Superior temporal gyrus (tissue), 1 donor: ENCODE results near the gene COLEC11.

ENCODE experiments used
- DNase-seq: peaks from one replicate; pipeline ENCODE4 v3.0.0-alpha.2; 2016; ENCODE audit errors: extremely low spot score

COLEC11 gene

DNA sequence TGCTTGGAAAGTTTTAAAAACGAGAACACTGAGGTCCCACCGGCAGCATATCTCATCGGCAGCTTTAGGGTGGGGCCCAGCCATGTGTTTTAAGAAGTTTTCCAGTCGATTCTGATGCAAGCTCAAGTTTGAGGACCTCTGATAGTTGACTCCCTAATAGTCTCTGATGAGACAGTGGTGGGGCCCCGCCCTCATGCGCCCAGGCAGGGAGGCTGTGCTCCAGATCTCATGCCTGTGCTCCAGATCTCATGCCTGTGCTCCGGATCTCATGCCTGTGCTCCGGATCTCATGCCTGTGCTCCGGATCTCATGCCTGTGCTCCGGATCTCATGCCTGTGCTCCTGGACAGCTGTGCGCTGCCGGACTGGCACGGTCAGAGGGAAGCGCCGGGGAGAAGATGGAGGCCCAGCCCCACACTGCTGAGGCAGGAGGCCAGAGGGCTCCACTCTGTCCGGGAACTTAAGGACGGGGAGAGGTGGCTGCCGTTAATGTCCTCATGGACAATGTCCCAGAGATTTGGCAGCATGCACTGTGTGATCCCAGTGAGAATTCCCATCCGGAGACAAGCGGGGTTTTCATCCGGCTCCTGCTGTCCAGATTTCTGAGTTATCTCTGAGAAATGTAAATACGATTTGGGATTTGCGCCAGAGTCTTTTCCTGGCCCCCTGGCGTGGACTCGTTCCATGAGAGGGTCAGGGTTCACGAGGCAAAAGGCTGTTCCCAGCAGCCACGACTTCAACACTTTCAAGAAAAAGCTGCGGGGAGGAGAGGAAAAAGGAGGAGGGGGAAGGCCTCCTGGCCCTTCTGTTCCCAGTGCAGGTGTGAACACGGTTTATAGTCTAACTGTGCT is 9.4 kb upstream of the COLEC11 start:
- DNase-seq = no peak

DNA sequence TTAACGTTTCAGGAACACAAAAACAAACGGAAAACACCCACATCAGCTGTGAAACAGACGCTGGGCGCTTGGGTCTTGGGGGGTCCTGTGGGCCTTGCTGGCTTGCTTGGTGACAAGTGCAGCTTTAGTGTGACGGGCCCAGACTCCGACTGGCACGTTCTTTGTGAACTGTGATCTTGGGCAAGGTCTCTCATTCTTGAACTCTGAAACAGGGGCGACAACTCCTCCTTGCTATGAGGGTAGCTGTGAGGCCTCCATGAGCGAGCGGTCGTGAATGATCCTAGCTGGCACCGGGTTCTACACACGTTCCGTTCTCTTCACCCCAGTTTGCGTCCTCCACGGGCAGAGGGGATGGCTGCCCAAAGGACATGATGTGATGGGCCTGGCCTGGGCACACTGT is 8.7 kb upstream of the COLEC11 start:
- no peak for DNase-seq

DNA sequence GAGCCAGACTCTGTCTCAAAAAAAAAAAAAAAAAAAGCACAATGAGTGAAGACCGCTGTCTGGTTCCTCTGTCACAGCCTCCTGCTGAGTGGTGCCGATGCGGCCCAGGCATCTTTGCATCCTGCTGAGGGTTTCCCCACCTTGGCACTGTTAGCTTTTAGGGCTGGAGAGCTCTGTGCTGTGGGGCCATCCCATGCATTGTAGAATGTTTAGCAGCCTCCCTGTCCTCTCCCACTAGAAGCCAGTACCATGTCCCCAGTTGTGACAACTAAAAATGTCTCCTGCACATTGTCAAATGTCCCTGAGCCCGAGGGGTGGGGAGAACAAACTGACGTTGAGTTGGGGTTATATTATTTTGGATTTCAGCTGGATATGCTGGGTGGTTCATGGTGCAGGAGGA is 7.9 kb upstream of the COLEC11 start:
- DNase-seq = no peak

DNA sequence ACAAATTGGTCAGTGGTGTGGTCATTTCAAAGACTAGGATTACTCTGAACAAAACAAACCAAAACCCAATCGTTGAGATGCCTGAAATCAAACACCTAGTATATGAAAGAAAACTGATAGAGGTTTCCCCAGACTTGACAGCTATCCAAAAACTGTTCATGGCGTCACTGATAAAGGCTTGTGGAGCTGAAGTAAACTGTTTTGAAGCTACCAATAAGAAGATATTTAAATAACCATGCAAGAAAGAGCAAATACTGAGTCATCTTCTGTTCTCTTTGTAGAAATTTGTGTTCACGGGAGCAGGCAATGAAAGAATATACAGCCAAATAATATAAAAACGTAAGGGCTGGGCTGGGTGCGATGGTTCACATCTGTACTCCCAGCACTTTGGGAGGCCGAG is 7.5 kb upstream of the COLEC11 start:
- DNase-seq = no peak

DNA sequence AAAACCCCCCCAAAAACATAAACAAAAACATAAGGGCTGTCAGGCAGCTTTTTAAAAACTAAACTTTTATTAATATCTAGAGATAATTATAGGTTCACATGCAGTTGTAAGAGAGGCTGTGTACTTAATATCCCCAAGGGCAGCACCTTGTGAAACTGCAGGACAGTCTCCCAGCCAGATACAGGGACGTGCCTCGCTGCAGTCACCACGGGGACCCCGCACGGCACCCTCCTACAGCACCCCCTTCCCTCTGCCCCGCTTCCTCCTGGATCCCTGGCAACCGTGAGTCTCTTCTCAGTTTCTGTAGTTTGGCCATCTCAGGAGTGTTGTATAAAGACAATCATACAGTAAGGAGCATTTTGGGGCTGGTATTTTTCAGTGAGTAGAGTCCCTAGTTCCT is 6.8 kb upstream of the COLEC11 start:
- DNase-seq = no peak

DNA sequence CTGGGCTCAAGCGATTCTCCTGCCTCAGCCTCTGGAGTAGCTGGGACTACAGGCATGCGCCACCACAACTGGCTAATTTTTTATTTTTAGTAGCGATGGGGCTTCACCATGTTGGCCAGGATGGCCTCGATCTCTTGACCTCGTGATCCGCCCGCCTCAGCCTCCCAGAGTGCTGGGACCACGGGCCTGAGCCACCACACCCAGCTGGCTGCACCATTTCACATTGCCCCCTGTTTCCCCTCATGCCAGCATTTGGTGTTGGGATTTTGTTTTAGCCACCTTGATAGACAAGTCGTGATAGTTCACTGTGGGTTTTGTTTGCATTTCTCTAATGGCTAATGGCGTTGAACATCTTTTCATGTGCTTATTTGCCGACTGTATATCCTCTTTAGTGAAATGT is 5.8 kb upstream of the COLEC11 start:
- DNase-seq = no peak

DNA sequence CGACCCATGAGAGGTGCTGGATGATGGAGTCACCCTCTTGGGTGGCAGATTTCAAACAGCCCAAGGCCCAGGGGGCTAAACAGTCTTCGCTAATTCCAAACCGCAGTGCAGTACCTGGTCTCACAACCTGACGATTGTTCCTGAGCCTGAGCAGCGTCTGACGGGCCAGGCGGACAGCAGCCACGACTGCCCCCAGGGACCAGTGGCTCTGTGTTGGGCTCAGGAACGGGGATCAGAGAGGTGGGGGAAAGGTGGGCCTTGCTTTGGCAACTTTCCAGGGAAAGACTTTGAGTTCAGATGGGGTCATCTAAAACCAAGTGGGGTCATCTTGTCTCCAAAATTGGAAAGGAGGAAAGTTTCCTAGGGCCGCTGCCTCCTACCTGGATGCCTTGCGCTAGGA is 492 bp downstream of the COLEC11 start:
- no peak for DNase-seq

DNA sequence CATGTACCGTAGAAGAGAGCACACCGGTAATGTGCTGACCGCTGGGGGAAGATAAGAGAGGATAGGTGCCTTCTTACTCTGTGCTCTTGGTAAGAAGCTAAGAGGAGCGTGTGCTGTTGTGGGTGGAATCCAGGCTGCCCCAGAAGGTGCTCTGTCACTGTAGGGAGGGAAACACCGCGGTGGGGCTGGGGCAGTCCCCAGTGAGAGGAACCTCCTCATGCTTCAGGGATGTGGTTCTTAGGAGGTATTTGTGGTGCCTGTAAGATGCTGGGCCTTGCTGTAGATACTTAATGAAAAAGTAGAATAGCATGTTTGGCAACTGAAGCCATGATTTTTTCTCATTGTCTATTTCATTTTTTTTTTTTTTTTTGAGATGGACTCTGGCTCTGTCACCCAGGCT is 1.1 kb downstream of the COLEC11 start:
- no peak for DNase-seq

DNA sequence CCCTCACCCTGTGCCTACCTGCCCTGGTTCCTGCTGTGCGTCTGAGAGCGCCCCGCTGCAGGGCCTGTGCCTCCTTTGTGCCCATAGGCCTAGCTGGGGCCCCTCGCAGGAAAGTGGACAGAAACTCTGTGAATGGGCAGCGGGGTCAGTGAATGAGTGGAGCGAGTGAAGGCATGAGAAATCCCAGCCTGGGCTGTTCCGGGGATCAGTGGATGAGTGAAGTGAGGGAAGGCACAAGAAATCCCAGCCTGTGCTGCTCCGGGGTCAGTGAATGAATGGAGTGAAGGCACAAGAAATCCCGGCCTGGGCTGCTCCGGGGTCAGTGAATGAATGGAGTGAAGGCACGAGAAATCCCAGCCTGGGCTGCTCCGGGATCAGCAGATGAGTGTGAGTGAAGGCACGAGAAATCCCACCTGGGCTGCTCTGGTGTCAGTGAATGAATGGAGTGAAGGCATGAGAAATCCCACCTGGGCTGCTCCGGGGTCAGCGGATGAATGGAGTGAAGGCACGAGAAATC is 2.0 kb downstream of the COLEC11 start:
- DNase-seq = no peak

DNA sequence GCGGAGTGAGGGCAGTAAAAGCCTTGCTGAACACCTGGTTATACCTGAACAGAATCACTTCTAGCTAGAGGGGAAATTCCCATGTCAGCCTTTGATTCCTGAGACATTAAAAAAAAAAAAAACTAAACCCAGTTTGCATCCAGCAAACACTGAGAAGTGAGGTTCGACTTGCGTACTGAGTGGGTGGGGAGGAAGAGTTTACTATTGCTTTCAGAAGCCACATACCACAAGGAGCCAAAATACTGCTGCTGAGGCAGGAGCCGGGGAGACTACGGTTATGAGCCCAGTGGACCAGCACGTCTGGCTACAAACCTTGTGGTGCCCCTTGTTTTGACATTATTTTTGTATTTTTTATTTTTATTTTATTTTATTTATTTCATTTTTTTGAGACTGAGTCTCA is 2.7 kb downstream of the COLEC11 start:
- DNase-seq = no peak

DNA sequence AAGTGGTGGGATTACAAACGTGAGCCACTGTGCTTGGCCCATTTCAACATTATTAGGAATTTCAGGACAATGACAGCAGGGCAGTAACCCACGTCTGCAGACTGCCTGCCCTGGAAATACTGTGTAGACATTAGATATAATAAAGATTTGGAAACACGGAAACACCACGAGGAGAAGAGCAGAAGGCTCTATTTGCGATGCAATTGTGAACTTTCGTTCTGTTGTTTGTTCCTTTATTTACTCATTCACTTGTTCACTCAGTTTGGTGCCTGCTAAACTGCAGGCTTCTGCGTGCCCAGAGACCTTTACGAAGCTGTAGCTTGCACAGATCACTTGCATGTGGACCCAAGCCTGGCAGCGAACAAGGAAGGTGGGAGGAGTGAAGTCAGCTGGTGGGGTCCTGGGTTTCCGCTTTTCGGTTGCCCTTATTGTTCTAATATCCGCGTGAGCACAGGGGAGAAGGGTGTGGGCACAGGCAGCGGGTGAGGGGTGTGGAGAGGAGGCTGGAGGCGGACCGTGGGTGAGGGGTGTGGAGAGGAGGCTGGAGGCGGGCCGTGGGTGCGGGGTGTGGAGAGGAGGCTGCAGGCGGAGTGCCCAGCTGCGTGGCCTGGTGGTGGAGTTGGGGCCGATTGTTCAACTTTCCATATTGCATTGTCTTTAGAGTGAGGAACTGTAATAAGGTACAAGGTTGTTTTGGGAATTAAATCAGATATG is 3.4 kb downstream of the COLEC11 start:
- DNase-seq = no peak

DNA sequence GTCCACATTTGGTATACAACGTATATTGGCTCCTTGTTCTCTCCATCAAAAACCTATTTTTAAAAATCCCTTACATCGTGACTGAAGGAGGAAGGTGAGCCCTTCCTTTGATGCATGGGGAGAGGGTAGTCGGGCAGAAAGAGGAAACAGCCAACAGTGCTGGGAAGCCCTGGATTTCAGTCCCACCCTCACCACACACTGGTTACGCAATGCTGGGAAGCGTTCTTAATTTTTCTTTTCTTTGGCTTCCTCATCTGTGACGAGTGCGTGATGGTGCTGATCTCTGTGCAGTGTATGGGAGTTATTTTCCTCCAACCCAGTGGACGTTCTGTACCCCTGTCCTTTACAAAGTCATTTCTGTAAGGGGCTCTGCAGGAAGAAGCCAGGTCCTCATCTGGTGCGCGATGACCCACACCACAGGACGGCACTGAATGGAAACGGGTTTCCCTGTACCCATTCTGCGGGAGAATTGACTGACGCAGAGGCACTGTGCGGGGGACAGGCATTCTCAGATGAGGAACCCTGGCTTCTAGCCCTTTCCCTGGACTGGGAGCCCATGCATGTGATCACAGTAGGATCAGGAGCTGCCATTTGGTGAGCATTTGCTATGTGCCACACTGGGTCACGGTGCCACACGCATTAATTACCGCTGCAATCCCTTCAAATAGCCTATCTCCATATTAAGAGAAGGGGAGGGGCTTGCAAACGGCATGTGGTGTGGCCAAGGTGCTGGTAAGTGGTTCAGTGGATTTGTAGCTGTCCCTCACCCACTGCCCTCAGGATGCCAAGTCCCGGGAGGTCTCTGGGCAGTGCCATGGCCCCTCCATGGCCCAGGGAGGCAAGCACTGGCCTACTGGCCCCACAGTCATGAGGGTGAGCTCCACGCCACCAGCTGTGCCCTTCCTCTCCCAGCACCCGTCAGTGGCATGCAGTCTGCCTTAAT is 4.3 kb downstream of the COLEC11 start:
- no peak for DNase-seq

DNA sequence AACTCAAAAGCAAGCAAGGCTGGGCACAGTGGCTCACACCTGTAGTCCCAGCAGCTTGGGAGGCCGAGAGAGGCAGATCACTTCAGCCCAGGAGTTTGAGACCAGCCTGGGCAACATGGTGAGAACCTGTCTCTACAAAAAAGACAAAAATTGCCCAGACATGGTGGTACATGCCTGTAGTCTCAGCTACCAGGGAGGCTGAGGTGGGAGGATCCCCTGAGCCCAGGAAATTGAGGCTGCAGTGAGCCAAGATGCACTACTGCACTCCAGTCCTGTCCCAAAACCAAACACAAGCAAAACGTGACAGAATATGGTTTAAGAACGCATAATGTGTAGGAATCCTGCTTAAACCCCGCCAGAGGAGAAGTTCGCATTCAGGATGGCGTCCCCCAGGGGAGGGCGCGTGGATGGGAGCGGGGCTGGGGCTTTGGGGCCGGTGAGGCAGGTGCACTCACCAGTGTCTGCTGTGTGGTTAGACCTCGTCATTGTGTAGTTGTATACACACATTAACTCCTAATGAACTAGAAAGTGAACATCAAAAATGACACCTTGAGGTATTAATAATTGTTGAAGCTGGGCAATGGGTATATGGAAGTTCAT is 5.4 kb downstream of the COLEC11 start:
- no peak for DNase-seq

DNA sequence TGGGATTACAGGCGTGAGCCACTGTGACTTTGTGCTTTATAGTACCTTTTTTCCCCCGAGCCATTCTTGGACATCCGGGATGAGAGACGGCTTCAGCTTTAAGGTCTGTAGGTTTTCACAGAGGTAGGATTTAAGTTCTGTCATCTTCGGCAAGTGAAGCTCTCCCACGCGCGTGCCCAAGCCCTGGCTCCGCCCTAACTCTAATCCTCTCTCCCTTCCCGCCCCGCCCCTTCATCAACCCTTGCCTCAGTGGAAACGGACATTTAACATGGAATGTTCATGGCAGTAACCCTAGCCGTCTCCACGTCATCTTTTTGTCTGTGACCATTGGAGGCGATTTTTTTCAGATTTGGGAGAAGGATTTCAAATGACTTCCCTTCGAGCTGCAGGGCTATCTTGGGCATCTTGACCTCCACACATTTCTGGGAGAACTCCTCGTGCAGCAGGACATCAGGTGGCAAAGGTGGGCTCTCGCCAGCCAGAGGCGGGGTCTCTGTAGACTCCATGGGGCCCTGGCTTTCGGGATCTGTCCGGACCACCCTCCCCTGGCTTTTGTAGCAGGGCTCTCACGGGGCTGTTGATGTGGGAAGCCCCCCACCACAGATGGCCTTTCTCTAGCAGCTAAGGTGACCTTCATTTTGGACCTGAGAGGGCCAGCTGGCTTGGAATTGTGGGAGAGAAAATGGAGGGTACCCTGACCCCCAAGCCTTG is 6.8 kb downstream of the COLEC11 start:
- DNase-seq = no peak

DNA sequence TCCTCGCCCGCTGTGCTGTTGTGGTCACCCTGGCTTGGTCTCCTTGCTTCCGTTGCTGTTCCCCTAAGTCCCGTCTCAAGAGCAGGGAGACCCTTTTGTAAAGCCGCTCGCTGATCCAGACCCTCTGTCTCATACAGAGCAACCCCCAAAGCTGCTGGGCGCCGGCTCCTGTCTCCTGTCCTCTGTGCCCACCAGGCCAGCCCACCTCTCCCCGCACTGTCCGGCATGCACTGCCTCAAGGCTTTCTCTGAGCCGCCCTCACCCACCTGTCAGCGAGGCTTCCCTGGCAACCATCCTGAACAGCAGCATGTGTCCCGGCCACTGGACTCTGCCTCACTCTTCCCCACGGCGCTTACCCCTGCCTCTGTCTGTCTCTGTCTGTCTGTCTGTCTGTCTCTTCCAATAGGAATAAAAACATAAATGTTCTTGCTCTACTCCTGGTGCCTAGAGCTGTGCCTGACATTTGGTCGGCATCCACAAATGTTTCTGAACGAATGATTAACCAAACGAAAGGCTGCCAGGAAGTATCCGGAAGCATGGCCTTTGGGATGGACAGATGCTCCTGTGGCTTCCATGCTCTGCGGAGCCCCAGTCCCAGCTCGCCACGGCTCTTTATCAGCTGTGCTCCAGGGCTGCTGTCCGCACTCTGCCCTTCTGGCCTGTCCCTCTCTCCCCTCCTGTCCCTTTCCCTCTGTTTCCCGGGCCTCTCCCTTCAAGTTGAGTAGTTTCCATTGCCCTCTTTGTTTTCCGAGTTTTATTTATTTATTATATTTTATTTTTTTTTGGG is 7.8 kb downstream of the COLEC11 start:
- no peak for DNase-seq

DNA sequence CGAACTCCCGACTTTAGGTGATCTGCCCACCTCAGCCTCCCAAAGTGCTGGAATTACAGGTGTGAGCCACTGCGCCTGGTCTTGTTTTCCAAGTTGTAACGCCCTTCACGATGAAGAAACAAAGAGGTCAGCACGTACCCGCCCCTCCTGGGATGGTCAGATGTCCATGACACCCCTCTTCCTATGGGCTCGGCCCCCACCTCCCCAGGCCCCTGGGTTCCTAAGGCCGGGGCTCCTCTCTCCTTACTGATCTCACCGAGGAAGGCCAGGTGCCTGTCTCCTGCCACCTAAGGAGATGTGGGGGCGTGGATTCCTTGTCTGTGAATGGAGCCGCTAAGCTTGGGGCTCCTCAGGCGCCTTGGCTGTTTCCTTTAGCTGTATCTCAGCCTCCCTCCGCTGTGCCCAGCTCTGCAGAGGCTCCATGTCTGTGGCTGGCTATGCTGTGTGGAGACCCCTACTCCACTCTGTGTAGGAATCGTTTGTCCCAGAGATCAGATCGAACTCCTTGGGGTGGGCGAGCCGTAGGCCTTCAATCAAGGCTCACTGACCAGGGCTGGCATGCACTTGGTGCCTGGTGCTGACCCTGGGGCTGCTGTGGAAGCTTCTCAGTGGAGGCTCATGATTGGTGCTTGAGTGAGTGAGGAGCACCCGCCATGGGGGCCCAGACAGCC is 8.8 kb downstream of the COLEC11 start:
- no peak for DNase-seq

DNA sequence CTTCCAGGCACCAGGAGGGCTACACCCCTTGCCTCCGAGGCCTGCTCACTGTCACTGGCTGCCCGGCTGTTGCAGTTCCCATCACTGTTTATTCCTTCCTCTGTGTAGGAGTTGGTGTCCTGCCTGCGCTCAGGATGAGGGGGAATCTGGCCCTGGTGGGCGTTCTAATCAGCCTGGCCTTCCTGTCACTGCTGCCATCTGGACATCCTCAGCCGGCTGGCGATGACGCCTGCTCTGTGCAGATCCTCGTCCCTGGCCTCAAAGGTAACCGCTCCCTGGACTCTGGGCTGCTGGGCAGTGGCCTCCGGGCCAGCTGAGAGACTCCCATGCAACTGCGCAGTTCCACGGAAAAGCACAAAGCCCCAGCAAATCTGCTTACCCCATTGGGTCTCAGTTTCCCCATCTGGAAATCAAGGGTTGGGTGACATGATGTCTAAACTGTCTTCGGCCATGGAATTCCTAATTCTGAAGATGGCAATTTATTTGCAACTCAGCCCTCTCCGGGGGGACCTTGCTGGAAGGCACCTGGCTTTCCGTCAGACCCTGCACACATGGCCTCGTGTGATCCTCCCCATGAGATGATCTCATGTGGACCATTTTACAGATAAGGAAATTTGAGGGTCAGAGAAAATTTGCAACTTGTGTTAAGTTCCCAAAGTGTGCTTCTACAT is 9.4 kb downstream of the COLEC11 start:
- DNase-seq = no peak

DNA sequence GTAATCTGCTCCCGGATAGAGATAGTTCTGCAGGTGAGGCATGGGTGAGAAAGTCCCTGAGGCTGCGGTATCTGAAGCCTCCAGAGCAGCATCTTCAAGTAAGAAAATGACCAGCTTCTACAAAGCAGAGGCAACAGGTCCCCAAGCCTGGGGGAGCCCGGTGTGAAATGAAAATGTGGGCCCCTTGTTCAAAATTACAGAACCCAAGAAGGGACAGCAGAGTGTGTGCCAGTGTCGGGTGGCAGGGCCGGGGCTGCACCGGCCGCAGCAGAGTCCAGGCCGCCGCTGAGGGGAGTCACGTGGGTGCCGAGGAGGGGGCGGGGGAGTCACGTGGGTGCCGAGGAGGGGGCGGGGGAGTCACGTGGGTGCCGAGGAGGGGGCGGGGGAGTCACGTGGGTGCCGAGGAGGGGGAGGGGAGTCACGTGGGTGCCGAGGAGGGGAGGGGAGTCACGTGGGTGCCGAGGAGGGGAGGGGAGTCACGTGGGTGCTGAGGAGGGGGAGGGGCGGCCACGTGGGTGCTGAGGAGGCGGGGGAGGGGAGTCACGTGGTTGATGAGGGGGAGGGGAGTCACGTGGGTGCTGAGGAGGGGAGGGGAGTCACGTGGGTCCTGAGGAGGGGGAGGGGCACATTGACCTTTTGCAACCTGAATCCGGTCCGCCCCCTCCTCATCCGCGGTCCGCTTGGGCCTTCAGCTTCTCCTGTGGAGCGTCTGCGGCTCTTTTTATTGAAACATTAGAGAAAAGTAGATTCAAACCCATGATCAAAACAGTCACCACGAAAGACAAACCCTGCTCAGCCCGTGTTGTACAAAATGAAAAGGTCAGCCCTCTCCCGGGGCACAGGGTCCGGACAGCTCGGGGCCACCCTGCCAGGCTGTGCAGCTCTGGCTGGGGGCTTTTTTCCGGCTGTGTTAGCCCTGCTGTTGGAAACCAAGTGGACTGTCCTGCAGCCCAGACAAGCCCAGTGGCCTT is 10.4 kb downstream of the COLEC11 start:
- DNase-seq = no peak
